ENCODE measurements around the gene ANAPC7. TPM values are rescaled to one million over a fixed set of nuclear protein-coding genes. Genes with fewer than 3 reads are reported as not detected.

The ANAPC7 gene
- total RNA-seq, 1 donor: 31.5 TPM

GRCh38 chr12:110348431-110349059, 55.0 kb downstream of the ANAPC7 start:
- Histone ChIP-seq H4K20me1 (ENCODE audit: insufficient read depth, low read length) (peaks cover 29% of the 10 kb centered on the region), H3K27me3 (ENCODE audit: insufficient read depth, low read length) (no peaks in the 10 kb centered on the region), H2AFZ (ENCODE audit: low read length) (no peak overlapping the region), H3K79me2 (ENCODE audit: insufficient read depth, low read length) (peaks cover 4% of the 10 kb centered on the region), H3K27ac (ENCODE audit: low read depth, low read length) (no peak overlapping the region), H3K4me3 (ENCODE audit: insufficient read depth, low read length) (no peak overlapping the region), H3K9me3 (ENCODE audit: low read depth, low read length) (no peaks in the 10 kb centered on the region), H3K4me1 (ENCODE audit: insufficient read depth, low read length) (no peaks in the 10 kb centered on the region), H3K36me3 (ENCODE audit: insufficient read depth, low read length) (peaks cover 79% of the 10 kb centered on the region), H3K4me2 (ENCODE audit: insufficient read depth, low read length) (no peak overlapping the region)
- no peak for DNase-seq (ENCODE audit: insufficient read length, low spot score, missing footprints)
- TF ChIP-seq CTCF (IDR thresholded peaks at IDR 0.05; ENCODE audit: extremely low read depth, low read depth, low read length): no peak

GRCh38 chr12:110347767-110348166, 55.7 kb downstream of the ANAPC7 start:
- H3K4me1 ChIP-seq (ENCODE audit: insufficient read depth, low read length): no peaks in the 10 kb centered on the region
- no peak overlapping the region for H3K4me2 ChIP-seq (ENCODE audit: insufficient read depth, low read length)
- H3K27ac ChIP-seq (ENCODE audit: low read depth, low read length): no peak overlapping the region
- H3K9me3 ChIP-seq (ENCODE audit: low read depth, low read length): no peaks in the 10 kb centered on the region
- no peak overlapping the region for H2AFZ ChIP-seq (ENCODE audit: low read length)
- TF ChIP-seq CTCF (IDR thresholded peaks at IDR 0.05; ENCODE audit: extremely low read depth, low read depth, low read length): no peak
- H3K4me3 ChIP-seq (ENCODE audit: insufficient read depth, low read length): no peak overlapping the region
- peaks cover 4% of the 10 kb centered on the region for H3K79me2 ChIP-seq (ENCODE audit: insufficient read depth, low read length)
- no peak for DNase-seq (ENCODE audit: insufficient read length, low spot score, missing footprints)
- peaks cover 29% of the 10 kb centered on the region for H4K20me1 ChIP-seq (ENCODE audit: insufficient read depth, low read length)
- peaks cover 82% of the 10 kb centered on the region for H3K36me3 ChIP-seq (ENCODE audit: insufficient read depth, low read length)
- H3K27me3 ChIP-seq (ENCODE audit: insufficient read depth, low read length): no peaks in the 10 kb centered on the region

GRCh38 chr12:110345963-110346362, 57.5 kb downstream of the ANAPC7 start:
- Histone ChIP-seq H2AFZ (ENCODE audit: low read length) (no peak overlapping the region), H3K79me2 (ENCODE audit: insufficient read depth, low read length) (peaks cover 11% of the 10 kb centered on the region), H3K4me2 (ENCODE audit: insufficient read depth, low read length) (no peak overlapping the region), H3K36me3 (ENCODE audit: insufficient read depth, low read length) (peaks cover 99% of the 10 kb centered on the region), H3K9me3 (ENCODE audit: low read depth, low read length) (no peaks in the 10 kb centered on the region), H4K20me1 (ENCODE audit: insufficient read depth, low read length) (peaks cover 29% of the 10 kb centered on the region), H3K27me3 (ENCODE audit: insufficient read depth, low read length) (no peaks in the 10 kb centered on the region), H3K4me3 (ENCODE audit: insufficient read depth, low read length) (no peak overlapping the region), H3K27ac (ENCODE audit: low read depth, low read length) (no peak overlapping the region), H3K4me1 (ENCODE audit: insufficient read depth, low read length) (peaks cover 3% of the 10 kb centered on the region)
- DNase-seq (ENCODE audit: insufficient read length, low spot score, missing footprints): no peak
- TF ChIP-seq CTCF (IDR thresholded peaks at IDR 0.05; ENCODE audit: extremely low read depth, low read depth, low read length): no peak

GRCh38 chr12:110345176-110345661, 58.3 kb downstream of the ANAPC7 start:
- Histone ChIP-seq H3K4me2 (ENCODE audit: insufficient read depth, low read length) (no peak overlapping the region), H4K20me1 (ENCODE audit: insufficient read depth, low read length) (peaks cover 28% of the 10 kb centered on the region), H3K9me3 (ENCODE audit: low read depth, low read length) (no peaks in the 10 kb centered on the region), H3K27ac (ENCODE audit: low read depth, low read length) (no peak overlapping the region), H3K79me2 (ENCODE audit: insufficient read depth, low read length) (peaks cover 16% of the 10 kb centered on the region), H3K36me3 (ENCODE audit: insufficient read depth, low read length) (peaks cover 99% of the 10 kb centered on the region), H3K27me3 (ENCODE audit: insufficient read depth, low read length) (no peaks in the 10 kb centered on the region), H2AFZ (ENCODE audit: low read length) (no peak overlapping the region), H3K4me3 (ENCODE audit: insufficient read depth, low read length) (no peak overlapping the region), H3K4me1 (ENCODE audit: insufficient read depth, low read length) (peaks cover 5% of the 10 kb centered on the region)
- no peak for DNase-seq (ENCODE audit: insufficient read length, low spot score, missing footprints)
- no peak for TF ChIP-seq CTCF (IDR thresholded peaks at IDR 0.05; ENCODE audit: extremely low read depth, low read depth, low read length)
